HL-60 (cell line): Measurements from ENCODE around the gene CEACAM18.

Experiments used
- DNase-seq, 2 experiments: peaks; one replicate each; pipeline ENCODE4 v3.0.0-alpha.2; 2010 to 2020; ENCODE audit warnings: low read depth in 1 of 2, low spot score in 1 of 2
- H3K27ac ChIP-seq: fragments of 250-450 bp; sonication (Bioruptor Pico); replicated peaks from 2 replicates; pipeline ENCODE4 v1.5.1; 2020; ENCODE audit warnings: mild to moderate bottlenecking, moderate library complexity
- H3K27me3 ChIP-seq: fragments of 250-450 bp; sonication (Bioruptor Pico); 2 replicates; pipeline ENCODE4 v1.5.1; 2021; ENCODE audit warnings: mild to moderate bottlenecking, moderate library complexity; ENCODE audit not compliant: insufficient read depth, poor library complexity, severe bottlenecking
- H3K4me3 ChIP-seq: replicated peaks from 2 replicates; pipeline ENCODE4 v1.5.1; 2011; ENCODE audit warnings: mild to moderate bottlenecking, control low read depth, low read length; ENCODE audit not compliant: insufficient read depth
- CTCF ChIP-seq: IDR thresholded peaks from one replicate; pipeline ENCODE4 v1.5.1; 2011; ENCODE audit warnings: low read length, control low read depth, inconsistent platforms; ENCODE audit not compliant: insufficient read depth
- GABPA ChIP-seq: IDR thresholded peaks from 2 replicates; pipeline ENCODE4 v1.6.1; 2012; ENCODE audit warnings: low read depth
- POLR2AphosphoS5 ChIP-seq: IDR thresholded peaks from 2 replicates; pipeline ENCODE4 v1.6.1; 2012; ENCODE audit warnings: low read depth
- SPI1 ChIP-seq: IDR thresholded peaks from 2 replicates; pipeline ENCODE4 v1.6.1; 2012; ENCODE audit warnings: low read depth, mild to moderate bottlenecking, borderline replicate concordance
- TF ChIP-seq, protein P1 (sequence below): IDR thresholded peaks from 2 replicates; pipeline ENCODE4 v1.6.1; 2012; ENCODE audit warnings: low read depth; ENCODE audit not compliant: insufficient replicate concordance

CEACAM18 gene

GRCh38 chr19:51477344-51477743 is 995 bp upstream of the CEACAM18 start:
- no peak for DNase-seq
- no peak overlapping the region for H3K27ac ChIP-seq
- no peak overlapping the region for H3K4me3 ChIP-seq
- TF ChIP-seq POLR2AphosphoS5 = no peak
- TF ChIP-seq, protein P1, sequence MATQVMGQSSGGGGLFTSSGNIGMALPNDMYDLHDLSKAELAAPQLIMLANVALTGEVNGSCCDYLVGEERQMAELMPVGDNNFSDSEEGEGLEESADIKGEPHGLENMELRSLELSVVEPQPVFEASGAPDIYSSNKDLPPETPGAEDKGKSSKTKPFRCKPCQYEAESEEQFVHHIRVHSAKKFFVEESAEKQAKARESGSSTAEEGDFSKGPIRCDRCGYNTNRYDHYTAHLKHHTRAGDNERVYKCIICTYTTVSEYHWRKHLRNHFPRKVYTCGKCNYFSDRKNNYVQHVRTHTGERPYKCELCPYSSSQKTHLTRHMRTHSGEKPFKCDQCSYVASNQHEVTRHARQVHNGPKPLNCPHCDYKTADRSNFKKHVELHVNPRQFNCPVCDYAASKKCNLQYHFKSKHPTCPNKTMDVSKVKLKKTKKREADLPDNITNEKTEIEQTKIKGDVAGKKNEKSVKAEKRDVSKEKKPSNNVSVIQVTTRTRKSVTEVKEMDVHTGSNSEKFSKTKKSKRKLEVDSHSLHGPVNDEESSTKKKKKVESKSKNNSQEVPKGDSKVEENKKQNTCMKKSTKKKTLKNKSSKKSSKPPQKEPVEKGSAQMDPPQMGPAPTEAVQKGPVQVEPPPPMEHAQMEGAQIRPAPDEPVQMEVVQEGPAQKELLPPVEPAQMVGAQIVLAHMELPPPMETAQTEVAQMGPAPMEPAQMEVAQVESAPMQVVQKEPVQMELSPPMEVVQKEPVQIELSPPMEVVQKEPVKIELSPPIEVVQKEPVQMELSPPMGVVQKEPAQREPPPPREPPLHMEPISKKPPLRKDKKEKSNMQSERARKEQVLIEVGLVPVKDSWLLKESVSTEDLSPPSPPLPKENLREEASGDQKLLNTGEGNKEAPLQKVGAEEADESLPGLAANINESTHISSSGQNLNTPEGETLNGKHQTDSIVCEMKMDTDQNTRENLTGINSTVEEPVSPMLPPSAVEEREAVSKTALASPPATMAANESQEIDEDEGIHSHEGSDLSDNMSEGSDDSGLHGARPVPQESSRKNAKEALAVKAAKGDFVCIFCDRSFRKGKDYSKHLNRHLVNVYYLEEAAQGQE = peak; percentile 87
- H3K27me3 ChIP-seq = no peaks in the 10 kb centered on the region

- no peaks in the 10 kb centered on the region for H3K27me3 ChIP-seq
- H3K4me3 ChIP-seq = no peak overlapping the region
- DNase-seq = no peak
- H3K27ac ChIP-seq = no peak overlapping the region
- TF ChIP-seq CTCF (no peak), SPI1 (no peak), GABPA (no peak), POLR2AphosphoS5 (no peak)
- TF ChIP-seq, protein P1 = no peak
Observed at GRCh38 chr19:51479531-51480331, 1.4 kb downstream of the CEACAM18 start.

- no peak overlapping the region for H3K4me3 ChIP-seq
- no peak overlapping the region for H3K27ac ChIP-seq
- TF ChIP-seq CTCF = no peak
- TF ChIP-seq, protein P1 = peak; percentile 99
- no peak for TF ChIP-seq POLR2AphosphoS5
- no peak for TF ChIP-seq GABPA
- TF ChIP-seq SPI1 = no peak
- no peak for DNase-seq
- H3K27me3 ChIP-seq = no peaks in the 10 kb centered on the region
Observed at GRCh38 chr19:51480590-51480989, 2.3 kb downstream of the CEACAM18 start.
